NCI-H1930 (cell line): Measurements from ENCODE around the gene LAPTM5.
"Not testable (repeated sequence)": the region's sequence is repeated elsewhere in the genome, so short reads cannot be mapped to it uniquely, and the experiment has no call there.

ENCODE experiments used
- DNase-seq, 2 experiments: peaks; one replicate each; lab custom pipeline; 2025; lab: John Stamatoyannopoulos, UW

LAPTM5 gene

GRCh38 chr1:30694280-30695175 lies 63.0 kb downstream of the LAPTM5 start:
- DNase-seq, result no peak

- no peak for DNase-seq
These were observed 63.8 kb downstream of the LAPTM5 start for GRCh38 chr1:30693822-30694221.

DNA sequence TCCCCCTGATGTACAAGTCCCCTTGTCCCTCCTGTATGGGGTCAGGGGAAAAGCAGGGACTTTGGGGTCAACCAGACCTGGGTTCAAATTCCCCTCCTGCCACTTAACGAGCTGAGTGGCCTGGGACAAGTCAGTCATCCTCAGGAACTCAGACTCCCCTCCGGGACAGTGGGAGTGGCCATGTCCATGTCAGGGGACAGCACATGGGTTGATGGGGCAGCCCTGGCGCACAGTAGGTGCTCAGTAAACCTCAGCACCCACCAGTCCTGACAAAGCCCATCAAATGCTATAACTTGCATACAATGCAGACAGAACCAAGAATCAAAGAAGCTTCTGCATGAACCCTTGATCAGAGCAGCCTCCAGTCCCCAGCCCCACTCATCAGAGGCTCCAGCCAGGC lies 64.2 kb downstream of the LAPTM5 start:
- DNase-seq, result no peak

GRCh38 chr1:30692948-30693301 lies 64.6 kb downstream of the LAPTM5 start:
- no peak for DNase-seq

- no peak for DNase-seq
These were observed 65.2 kb downstream of the LAPTM5 start for GRCh38 chr1:30692201-30692947.

- no peak for DNase-seq
These were observed 66.1 kb downstream of the LAPTM5 start for GRCh38 chr1:30691480-30691879.

DNA sequence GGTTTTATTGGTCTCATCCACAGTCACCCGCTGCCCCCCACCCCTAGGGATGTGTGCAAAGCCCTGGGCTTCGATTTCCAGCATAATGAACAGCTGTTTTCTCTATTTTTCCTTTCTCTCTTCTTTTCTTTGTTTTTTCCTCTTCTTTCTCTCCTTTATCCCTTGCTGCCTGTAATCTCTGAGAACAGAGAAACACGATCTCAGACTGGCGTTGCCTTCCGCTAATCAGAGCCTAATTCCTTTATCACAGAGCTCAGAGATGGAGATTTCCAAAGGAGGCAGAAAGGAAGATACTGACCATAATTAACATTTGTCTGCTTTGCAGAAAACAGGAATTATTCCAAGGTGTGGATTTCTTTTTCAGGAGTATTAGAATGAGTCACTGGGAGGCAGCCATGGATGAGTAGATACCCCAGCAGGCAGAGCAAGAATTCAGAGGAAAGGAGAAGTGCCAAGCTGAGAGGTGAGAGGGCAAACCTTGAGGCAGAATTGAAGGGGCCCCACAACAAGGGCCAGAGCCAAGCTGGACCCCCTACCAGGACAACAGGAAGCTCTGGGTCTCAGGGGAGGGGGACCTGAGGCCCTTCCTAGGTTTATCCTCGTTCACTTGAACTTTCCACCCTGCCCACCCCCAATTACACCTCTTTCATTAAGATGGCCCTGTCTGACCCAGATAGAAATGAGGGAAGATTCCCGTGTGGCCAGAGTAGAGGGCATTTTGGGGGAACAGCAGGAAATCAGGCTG lies 67.5 kb downstream of the LAPTM5 start:
- no peak for DNase-seq

GRCh38 chr1:30688920-30689794 lies 68.4 kb downstream of the LAPTM5 start:
- no peak for DNase-seq

DNA sequence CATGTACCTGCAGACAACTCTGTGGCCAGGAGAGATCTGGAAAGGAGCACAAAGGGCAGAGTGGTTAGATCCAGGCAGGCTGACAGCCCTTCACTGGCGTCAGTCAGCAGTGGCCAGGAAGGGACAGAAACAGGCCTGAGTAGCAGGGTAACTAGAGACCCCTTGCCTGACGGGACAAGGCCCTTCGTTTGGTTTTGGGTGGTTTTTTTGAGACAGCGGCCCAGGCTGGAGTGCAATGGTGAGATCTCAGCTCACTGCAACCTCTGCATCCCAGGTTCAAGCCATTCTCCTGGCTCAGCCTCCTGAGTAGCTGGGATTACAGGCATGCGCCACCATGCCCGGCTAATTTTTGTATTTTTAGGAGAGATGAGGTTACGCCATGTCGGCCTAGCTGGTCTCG lies 69.1 kb downstream of the LAPTM5 start:
- not testable (repeated sequence) for DNase-seq

GRCh38 chr1:30687886-30688285 lies 69.7 kb downstream of the LAPTM5 start:
- DNase-seq, result no peak

DNA sequence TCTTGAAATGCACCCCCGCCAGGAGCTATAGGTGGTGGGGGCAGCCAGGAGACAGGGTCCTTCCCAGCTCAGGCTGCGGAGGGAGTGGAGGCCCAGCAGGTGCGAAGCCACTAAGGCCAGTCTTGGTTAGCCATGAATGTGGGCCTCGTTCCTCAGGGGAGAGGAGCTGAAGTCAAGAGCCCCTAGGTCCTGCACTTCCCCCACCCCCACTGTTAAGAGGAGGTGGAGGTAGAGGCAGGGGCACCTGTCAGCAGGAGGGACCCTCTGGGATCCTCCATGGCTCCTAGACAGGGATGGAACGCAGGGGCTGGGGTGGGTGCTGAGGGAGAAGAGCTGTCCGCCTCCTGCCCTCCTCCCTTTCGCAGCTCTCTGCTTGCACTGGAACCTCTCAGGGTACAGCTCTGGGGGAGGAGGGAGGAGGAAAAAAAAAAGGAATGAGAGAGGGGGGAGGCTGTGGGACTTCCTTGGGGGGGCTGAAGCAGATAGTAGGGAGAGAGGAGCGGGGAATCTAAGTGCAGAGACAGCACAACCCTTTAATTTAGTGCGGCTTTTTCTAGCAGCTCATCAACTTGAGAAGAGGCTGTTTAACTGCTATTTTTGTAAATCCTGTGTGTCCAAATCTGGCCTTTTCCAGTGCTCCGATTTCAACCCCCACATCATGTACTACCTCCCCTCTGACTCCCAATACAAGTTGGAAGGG lies 71.2 kb downstream of the LAPTM5 start:
- DNase-seq, result no peak

GRCh38 chr1:30685796-30686165 lies 71.8 kb downstream of the LAPTM5 start:
- no peak for DNase-seq

- DNase-seq, result peak; percentile 64 to 80
These were observed 72.4 kb downstream of the LAPTM5 start for GRCh38 chr1:30684881-30685795.

DNA sequence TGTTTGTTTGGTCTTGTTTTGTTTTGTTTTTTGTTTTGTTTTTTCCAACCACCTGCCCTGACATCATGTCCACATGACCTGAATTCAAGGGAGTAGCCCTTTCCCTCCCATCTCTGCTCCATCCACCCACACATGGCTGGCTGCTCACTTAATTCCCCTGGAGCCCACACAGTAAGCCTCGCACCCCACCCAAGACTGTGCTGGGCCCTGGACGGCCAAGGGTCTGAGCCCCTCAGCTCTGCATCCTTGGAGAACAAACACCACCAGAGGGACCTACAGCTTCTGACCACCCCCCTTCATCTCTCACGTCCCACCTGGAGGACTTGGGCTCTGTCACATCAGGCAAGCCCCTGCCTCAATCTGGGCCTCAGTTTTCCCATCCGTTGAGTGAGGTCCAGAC lies 73.3 kb downstream of the LAPTM5 start:
- no peak for DNase-seq

- no peak for DNase-seq
These were observed 73.9 kb downstream of the LAPTM5 start for GRCh38 chr1:30683699-30684098.
